Left forelimb (tissue), 1 donor: ENCODE measurements around the gene SOHLH2.

Experiments used
- DNase-seq: peaks from one replicate; pipeline ENCODE4 v3.0.0-alpha.2; 2018; ENCODE audit warnings: low spot score

The SOHLH2 gene, protein sequence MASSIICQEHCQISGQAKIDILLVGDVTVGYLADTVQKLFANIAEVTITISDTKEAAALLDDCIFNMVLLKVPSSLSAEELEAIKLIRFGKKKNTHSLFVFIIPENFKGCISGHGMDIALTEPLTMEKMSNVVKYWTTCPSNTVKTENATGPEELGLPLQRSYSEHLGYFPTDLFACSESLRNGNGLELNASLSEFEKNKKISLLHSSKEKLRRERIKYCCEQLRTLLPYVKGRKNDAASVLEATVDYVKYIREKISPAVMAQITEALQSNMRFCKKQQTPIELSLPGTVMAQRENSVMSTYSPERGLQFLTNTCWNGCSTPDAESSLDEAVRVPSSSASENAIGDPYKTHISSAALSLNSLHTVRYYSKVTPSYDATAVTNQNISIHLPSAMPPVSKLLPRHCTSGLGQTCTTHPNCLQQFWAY

DNA sequence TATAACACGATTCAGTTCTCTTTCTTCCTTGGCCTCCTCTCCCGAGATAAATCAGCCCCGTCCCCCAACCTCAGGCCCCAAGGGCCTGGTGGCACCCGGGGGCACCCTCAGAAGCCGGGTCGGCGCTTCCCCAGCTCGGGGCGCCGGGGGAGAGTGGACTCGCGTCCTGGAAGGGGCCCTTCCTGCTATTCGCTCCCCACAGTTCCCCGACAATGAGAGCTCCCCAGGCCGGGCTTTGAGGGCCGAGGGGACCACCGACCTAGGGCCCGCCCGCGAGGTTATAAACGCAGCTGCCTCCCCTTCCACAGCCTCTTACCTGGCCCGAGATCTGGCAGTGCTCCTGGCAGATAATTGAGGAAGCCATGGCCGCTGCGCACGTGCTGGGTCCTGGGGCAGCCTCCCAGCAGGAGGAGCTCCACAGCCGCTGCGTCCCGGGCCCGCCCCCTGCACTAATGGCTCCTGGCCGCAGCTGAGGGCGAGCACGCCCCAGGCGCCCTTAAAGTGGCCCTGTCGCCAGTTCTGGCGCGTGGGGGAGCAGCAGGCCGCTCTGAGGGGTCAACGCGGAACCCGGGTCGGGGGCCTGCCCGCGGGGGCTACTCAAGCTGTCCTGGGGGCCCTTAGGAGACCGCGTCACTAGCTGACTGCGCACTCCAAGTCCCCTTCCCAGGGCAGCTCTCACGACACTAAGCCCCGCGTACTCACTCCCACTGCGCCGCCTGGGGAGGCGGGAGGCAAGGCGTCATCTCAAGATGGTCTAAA lies at the start of gene SOHLH2:
Gene SOHLH2 (minus strand): TSS at position 394 of the 759 bp plus-strand sequence. CDS start 30 bp downstream, at position 364.
- DNase-seq, result no peak

DNA sequence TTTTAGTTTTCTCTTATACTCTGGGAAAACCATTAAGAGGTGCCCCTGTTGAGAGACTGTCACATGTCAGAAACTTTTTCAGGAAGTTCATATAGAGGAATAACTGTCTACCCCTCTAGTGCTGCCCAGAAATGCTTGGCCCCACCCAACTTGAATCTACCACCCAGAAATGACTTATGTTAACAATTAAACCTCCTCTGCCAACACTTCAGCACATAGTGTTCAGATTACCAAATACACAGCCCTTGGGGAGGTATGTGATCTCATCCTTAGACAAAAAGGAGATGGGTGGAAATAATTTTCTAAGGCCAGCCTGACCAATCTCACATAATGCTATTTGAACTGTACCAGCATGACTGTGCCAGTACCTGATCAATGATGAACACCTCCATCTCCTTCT lies 47.6 kb upstream of the SOHLH2 start:
- no peak for DNase-seq

DNA sequence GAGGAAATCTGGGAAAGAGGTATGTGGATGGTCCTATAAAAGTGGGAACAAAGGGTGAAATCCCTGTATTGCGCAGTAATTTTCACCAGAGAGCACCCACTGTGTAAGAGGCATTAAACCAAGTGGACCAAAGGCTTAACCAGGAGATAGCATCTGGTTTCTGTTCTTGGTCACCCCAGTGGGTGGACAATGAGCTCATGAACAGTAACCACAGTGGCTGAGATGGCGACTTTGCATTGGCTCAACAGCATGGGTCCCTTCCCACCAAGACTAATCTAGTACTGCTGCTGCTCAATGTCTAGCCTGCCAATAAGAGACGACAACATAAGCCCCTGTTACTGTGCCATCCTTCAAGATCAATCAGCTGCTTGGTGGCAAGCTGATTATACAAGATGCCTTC lies 46.7 kb upstream of the SOHLH2 start:
- DNase-seq, result no peak

DNA sequence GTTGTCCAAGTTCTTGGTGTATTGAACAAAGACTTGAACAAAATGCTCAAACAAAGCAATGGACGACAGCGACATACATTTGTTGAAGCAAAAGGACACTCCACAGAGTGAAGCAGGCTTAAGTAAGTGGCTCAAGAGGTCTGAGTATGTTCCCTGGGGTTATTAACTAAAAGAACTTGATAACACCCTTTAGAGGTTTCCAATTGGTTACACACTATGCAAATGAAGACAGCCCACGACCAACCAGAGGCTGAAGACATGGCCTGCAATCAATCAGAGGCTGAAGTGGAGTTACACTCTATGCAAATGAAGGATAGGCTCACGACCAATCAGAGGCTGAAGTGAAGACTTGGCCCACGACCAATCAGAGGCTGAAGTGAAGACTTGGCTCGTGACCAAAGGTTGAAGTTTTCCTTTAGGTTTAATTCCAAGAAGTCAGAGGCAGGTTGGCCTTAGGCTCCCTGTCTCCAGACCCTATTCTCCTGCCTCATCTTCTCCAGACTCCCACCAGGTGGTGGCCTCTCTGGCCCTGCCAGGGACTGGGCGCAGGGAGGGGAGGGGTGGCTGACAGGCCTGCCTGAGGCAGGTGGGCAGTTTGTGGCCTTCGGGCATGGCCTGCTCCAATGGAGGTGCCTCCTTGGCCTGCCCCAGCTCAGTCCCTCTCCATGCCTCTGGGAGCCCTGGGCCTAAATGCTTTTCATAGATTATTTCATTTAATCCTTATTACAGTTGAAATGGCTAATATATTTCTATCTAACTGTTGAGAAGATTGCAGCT lies 45.2 kb upstream of the SOHLH2 start:
- DNase-seq, result no peak

DNA sequence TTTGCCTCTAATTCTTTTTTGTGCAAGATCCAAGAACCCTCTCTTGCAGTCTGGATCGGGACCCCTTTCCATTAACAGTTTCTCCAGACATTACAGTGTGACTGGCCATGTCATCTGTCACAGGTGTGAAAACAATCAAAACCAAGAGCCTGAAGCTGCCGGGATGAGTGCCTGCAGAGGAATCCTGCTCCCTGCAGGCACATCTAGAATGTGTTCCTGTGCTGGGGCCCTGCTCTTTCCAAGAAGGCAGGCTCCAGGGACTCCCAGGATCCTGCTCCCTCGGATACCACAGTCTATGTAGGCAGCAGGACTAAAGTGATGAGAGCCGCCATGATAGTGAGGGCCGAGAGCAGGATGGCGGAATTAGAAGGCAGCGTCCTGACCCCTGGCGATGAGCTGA lies 44.5 kb upstream of the SOHLH2 start:
- no peak for DNase-seq

DNA sequence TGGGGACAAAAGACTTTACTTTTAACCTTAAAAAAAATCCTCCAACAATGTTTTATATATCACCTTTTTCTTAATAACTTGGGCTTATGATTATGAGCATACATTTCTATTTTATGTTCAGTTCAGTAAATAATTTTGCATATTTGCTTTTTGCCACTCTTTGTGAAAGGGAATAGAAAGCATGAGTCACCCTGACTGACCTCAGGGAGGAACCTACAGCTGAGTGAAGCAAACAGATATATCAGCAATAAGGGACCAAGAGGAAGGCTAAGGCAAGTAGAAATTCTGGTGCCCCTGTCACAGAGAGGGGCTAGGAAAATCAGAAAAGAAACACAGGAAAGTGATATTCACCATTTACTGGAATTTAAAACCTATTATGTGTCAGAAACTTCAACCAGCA lies 37.2 kb upstream of the SOHLH2 start:
- no peak for DNase-seq

DNA sequence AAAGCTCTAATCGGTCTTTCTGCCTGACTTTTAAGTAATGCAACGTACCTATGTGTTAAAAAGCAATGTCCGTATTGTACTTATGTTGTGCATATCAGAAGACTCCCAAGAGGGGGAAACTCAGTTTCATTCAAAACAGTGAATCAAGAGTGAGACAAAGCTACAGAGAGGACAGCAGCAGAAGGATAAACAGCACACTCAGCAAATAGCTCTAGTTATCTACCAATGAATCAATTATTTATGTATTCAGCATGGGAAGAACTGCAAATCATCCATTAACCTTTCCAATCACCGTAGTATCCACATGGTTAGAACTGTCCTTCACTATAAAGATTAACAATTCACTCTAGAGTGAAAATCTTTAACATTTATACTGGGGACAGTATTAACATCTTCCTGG lies 36.7 kb upstream of the SOHLH2 start:
- DNase-seq, result no peak

DNA sequence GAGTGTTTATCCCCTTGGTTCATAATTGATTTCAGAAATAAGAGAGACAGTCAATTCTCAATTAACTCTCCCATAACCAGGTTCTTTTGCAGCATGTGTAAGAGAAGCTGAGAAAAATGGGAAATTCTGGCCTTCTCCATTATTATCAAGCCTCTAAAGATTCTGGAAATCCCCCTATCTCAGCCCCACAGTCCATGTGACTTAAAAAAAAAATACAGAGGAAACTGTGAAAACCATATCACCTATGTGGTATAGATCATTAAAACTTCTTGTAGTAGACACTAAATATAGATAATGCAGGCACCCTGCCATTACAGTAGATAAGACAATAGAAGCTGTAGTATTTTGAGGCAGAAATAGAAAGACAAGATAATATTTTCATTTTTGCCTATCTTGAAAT lies 34.3 kb upstream of the SOHLH2 start:
- DNase-seq, result no peak

DNA sequence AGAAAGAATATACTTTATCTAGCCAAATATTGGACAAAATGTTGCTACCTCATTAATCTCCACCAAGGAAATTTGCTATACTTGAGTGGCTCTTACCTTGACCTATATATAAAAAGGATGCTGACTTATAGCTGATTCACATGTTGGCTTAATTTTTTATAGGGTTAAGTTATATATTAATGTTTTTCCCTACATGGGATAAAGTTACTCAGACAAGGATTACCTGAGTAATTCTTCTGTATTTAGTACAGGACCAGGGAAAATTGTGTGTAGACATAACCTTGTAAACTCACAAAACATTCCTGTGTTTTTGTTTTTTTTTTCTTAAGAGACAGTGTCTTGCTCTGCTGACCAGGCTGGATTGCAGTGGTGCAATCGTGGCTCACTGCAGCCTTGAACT lies 30.6 kb upstream of the SOHLH2 start:
- no peak for DNase-seq

DNA sequence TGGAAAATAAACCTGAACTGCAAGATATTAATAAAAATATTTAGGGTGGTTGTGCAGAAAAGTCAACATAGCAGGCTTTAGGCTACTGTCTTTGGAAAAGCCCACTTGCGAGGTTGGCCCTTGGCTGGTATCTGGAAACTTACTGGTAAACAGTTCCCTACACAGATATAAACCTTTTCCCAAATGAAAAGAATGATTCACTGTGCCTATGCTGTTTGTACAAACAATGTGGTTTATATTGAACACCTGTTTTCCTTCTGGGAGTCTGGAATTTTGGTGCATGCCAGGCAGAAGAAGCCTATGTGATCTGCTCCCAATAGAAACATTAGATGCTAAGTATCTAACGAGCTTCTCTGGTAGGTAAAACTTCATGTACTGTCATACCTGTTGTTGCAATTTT lies 29.7 kb upstream of the SOHLH2 start:
- DNase-seq, result no peak

DNA sequence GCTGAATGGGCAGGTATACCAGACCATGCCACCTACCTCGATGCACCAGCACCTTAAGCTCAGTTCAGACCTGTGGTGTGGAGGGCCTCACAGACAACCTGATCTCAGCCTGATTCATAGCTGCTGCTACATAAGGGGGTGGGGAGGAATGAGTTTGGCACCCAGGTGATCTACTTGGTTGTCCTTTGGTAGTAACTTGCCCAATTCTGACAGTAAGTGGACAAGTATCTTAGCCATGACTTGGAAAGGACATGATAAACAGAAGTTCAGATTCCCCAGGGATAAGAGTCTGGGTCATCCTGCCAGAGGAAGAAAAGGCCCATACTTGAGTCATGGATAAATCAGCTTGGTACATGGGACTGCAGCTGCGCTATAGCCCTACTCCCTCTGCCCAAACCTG lies 28.4 kb upstream of the SOHLH2 start:
- no peak for DNase-seq

DNA sequence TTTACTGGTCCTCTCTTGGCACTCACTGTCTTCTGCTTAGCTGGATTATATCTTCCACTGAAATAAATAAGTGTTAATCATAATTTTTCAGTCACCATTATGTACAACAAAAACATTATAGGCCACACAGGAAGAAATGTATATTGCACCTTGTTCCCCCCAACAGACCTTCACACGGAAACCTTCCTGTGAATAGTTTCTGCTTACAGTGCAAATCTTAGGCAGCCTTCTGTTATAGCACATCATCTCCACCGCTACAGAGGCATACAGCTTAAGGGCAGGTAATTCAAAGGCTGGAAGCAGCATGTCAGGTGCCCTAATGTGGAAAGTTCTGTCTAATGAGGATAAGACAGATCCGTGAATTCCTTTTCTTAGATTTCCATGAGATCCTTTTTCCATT lies 16.9 kb upstream of the SOHLH2 start:
- no peak for DNase-seq

DNA sequence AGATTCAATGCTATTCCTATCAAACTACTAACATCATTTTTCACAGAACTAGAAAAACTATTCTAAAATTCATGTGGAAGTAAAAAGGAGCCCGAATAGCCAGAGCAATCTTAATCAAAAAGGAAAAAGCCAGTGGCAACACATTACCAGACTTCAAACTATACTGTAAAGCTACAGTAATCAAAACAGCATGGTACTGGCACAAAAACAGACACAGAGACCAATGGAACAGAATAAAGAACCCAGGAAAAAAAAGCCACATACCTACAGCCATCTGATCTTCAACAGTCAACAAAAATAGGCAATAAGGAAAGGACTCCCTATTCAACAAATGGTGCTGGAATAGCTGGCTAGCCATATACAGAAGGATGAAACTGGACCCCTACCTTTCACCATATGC lies 10.4 kb upstream of the SOHLH2 start:
- DNase-seq, result no peak

DNA sequence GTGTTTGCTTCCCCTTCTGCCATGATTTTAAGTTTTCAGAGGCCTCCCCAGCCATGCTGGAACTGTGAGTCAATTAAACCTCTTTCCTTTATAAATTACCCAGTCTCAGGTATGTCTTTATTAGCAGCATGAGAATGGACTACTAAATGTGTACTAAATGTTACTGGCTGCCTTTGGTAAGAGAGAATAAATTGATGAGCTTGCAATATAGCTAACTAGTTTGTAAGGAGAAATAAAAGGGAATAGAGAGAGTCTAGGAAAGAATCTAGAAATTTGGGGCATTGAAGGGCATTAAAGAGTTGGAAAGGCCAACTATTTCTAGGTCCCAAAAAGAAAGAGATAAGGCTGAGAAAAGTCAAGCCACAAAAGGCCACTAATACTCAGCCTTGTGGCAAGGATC lies 5.5 kb upstream of the SOHLH2 start:
- no peak for DNase-seq

DNA sequence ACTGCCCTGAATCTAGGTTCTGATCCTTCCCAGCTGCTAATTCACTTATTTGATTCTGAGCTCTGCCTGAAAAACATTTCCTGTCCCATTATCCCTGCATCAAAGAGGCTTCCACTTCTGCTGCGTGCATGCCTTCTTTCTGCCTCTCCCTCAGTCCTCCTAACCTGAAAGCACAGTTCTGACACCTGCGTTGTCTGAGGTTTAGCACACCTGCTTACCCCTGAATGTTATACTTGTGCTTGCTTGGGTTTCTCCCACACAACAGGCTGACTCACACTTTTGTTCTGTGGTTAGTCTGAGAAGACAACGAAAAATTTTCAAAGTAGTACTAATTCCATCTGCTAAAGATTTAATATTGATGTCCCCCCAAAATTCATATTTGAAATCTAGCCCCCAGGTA lies 3.1 kb upstream of the SOHLH2 start:
- no peak for DNase-seq

DNA sequence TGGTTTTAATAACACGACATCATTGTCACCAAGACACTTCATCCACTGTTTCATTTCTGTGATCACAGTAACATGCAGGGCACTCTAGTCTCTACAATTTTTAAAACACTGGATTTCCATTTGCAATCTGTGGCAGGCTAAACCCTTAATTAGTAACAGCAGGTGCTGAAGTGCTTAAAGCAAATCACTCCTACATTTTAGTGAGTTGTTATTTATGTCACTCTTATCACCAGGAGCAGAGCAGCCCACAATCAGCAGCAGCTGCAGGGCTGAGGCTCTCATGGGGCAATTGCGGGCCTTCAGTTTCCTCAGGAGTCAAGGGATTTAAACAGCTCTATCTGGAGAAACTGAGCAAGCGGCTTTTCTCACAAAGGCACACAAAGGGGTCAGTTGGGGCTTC lies 1.6 kb downstream of the SOHLH2 start:
- DNase-seq, result no peak

DNA sequence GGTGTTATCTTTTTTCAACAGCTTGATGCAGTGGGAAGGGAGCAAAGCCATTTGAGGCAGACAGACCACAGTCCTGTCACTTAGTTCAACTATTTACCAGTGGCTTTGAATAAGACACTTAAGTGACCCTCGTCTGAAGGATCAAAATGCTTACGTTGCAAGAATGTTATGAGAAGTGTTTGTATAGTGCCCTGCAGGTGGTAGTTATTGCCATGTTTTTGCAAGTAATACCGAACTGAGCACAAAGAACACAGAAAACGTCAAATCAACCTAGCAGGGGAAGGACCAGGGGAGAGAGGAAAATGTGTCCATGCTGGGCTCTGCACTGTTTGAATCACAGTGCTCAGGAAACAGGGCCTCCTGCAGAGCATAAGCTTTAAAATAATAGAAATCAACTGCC lies 2.8 kb downstream of the SOHLH2 start:
- DNase-seq, result no peak

DNA sequence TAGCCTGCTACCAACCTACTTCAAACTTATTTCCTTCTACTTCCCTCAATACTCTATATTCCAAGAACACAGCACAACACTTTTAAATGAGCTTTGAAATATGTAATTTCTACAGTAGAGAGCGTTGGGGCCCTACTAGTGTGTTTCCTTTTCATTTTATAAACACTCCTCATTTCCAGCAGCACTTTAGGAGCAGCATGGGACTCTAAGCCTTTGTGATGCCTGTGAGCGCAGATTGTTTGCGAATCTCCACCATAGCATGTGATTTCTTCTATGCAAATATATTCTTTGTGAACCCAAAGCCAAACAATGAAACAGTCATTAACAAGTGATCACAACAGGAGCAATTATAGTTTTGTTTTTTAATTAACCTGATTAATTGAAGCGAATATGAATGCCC lies 3.6 kb downstream of the SOHLH2 start:
- no peak for DNase-seq

DNA sequence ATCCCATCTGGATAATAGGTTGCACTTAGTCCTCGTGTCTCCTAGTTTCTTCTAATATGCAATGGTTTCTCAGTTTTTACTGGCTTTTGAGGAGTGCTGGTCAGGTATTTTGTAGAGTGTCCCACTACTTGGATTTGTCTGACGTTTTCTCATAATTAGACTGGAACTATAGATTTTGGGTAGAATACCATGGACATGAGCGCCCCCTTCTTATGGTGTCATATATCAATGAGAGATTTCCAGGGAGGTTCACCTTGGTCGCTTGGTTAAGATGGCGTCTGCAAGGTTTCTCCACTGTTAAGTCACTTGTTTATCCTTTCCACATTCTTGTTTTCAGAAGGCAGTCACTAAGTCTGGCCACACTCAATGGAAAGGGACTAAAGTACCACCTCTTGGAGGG lies 6.7 kb downstream of the SOHLH2 start:
- DNase-seq, result no peak

DNA sequence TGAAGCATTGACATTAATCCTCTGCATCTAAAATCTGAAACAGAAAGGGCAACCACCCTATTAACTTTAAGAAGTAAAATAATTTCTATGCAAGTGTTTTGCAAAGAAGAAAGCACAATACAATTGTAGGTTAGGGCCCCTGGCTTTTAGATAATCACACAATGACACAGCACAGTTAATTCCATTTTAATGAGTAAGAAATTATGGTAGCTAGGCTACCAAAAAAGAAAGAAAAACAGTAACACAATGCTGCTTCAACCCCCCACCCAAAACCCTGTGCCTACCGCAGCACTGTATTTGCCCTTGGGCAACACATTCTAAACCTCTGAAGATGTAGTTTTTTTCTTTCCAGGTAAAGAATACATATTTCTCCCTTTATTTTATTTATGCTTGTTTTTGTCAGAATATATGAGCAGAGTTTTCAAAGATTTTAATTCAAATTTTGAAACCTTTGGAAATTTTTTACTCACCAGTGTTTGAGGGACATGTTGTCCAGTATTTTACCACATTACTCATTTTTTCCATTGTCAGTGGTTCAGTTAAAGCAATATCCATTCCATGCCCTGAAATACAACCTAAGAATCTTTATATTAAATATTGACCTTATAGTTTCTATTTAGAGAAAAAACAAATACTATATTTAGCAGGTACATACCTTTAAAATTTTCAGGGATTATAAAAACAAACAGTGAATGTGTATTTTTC lies 21.1 kb downstream of the SOHLH2 start:
- DNase-seq, result no peak

DNA sequence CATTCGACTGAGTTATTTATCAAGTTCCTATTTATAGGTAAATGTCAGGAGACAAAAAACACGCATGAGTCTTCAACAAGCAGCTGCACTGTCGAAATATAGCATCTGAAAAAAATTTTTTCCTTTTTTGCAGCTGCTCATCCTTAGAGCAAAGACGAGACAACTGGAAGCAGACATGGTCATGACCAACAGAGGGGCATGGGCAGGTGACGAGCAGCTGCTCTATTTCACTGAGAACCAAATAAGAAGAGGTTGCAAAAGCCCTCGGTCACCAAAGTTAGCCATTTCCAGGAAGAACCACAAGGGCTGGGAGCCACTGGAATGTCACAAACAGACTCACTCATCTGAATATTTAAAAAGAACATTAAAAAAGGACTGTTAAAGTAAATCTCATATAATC lies 22.2 kb downstream of the SOHLH2 start:
- no peak for DNase-seq

DNA sequence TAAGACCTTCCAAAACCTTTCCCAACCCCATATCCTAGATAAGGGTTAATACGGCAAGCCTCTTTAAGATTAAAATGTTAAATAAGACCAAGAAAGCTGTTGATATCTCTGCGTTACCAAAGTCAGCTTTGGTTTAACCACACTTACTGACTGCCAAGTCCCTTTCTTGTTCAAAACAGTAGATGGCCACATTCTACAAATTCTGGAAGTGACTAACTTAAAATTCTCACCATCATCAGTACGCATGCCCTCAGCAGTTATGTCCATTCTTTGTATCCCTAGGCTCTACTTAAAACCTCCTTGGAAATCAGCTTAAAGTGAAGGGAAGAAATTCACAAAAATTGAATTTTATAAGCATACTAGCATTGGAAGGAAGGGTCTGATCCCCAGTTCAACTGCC lies 23.6 kb downstream of the SOHLH2 start:
- DNase-seq, result no peak
